Stimulated activated naive CD8-positive, alpha-beta T cell treated with anti-CD3 and anti-CD28 coated beads, Interleukin-15, Interleukin-2, amounts not matched to agents 100 U/mL and 50 U/mL, for 24 hours (primary cell): Measurements from ENCODE around the gene HIGD2A.
A peak's percentile ranks its signal among the peaks of the same experiment; 100 is the strongest.
"Not testable (repeated sequence)": the region's sequence is repeated elsewhere in the genome, so short reads cannot be mapped to it uniquely, and the experiment has no call there.

Experiments used
- ATAC-seq: fragments of 150-1000 bp; cut with Tn5 transposase; one replicate; pipeline ENCODE4 v1.10.0; 2021
- DNase-seq: peaks from one replicate; pipeline ENCODE4 v3.0.0; 2021

The HIGD2A gene

GRCh38 chr5:176394881-176395675, 6.5 kb downstream of the HIGD2A start:
- ATAC-seq (no peak), DNase-seq (no peak)

- DNase-seq (no peak), ATAC-seq (no peak)
These were observed 7.8 kb downstream of the HIGD2A start for GRCh38 chr5:176396330-176396729.

GRCh38 chr5:176397736-176398420, 9.3 kb downstream of the HIGD2A start:
- DNase-seq (no peak), ATAC-seq (no peak)

- DNase-seq, result no peak
- no peak for ATAC-seq
These were observed 12.0 kb downstream of the HIGD2A start for GRCh38 chr5:176400382-176401156.

GRCh38 chr5:176401281-176402205, 13.0 kb downstream of the HIGD2A start:
- ATAC-seq (no peak), DNase-seq (no peak)

- no peak for DNase-seq
- ATAC-seq, result no peak
These were observed 17.3 kb downstream of the HIGD2A start for GRCh38 chr5:176405656-176406435.

- ATAC-seq, result no peak
- no peak for DNase-seq
These were observed 18.0 kb downstream of the HIGD2A start for GRCh38 chr5:176406436-176407052.

GRCh38 chr5:176407456-176408251, 19.1 kb downstream of the HIGD2A start:
- DNase-seq, result no peak
- no peak for ATAC-seq

- DNase-seq, ATAC-seq: not testable (repeated sequence)
These were observed 19.7 kb downstream of the HIGD2A start for GRCh38 chr5:176408252-176408573.

- ATAC-seq (no peak), DNase-seq (no peak)
These were observed 20.0 kb downstream of the HIGD2A start for GRCh38 chr5:176408590-176408989.

GRCh38 chr5:176409765-176410164, 21.2 kb downstream of the HIGD2A start:
- ATAC-seq, result no peak
- no peak for DNase-seq

- no peak for DNase-seq
- no peak for ATAC-seq
These were observed 22.1 kb downstream of the HIGD2A start for GRCh38 chr5:176410486-176411180.

GRCh38 chr5:176412517-176413254, 24.1 kb downstream of the HIGD2A start:
- DNase-seq (no peak), ATAC-seq (no peak)

GRCh38 chr5:176413255-176413565, 24.7 kb downstream of the HIGD2A start:
- DNase-seq, result no peak
- ATAC-seq, result no peak

- DNase-seq, result no peak
- no peak for ATAC-seq
These were observed 25.2 kb downstream of the HIGD2A start for GRCh38 chr5:176413709-176414191.

- DNase-seq, result no peak
- ATAC-seq, result no peak
These were observed 26.2 kb downstream of the HIGD2A start for GRCh38 chr5:176414704-176415103.

GRCh38 chr5:176415240-176415951, 26.8 kb downstream of the HIGD2A start:
- ATAC-seq, result peak; percentile 1
- no peak for DNase-seq
